GM19438 (cell line): ENCODE results near the gene ACOXL.

Experiments used
- ATAC-seq: cut with Tn5 transposase; IDR thresholded peaks from one replicate; pipeline ENCODE4 v1.9.1; 2021; ENCODE audit warnings: low read depth; ENCODE audit not compliant: unreplicated experiment

The ACOXL gene

GRCh38 chr2:110751642-110752041, 19.3 kb downstream of the ACOXL start:
- ATAC-seq, result no peak

- ATAC-seq, result no peak
Observed at GRCh38 chr2:110752871-110753270, 20.5 kb downstream of the ACOXL start.

GRCh38 chr2:110755491-110756078, 23.2 kb downstream of the ACOXL start:
- ATAC-seq, result no peak

GRCh38 chr2:110759411-110759810, 27.0 kb downstream of the ACOXL start:
- ATAC-seq, result no peak

- ATAC-seq, result no peak
Observed at GRCh38 chr2:110764931-110765330, 32.6 kb downstream of the ACOXL start.

GRCh38 chr2:110766291-110766690, 33.9 kb downstream of the ACOXL start:
- ATAC-seq, result no peak

- no peak for ATAC-seq
Observed at GRCh38 chr2:110768591-110768990, 36.2 kb downstream of the ACOXL start.

GRCh38 chr2:110770404-110770958, 38.1 kb downstream of the ACOXL start:
- no peak for ATAC-seq

GRCh38 chr2:110770959-110771431, 38.6 kb downstream of the ACOXL start:
- no peak for ATAC-seq

GRCh38 chr2:110771547-110772382, 39.4 kb downstream of the ACOXL start:
- ATAC-seq, result no peak

- no peak for ATAC-seq
Observed at GRCh38 chr2:110772383-110772755, 40.0 kb downstream of the ACOXL start.

GRCh38 chr2:110773401-110773921, 41.1 kb downstream of the ACOXL start:
- ATAC-seq, result no peak

GRCh38 chr2:110774701-110775100, 42.3 kb downstream of the ACOXL start:
- ATAC-seq, result no peak

- no peak for ATAC-seq
Observed at GRCh38 chr2:110777531-110778311, 45.3 kb downstream of the ACOXL start.

GRCh38 chr2:110780461-110780860, 48.1 kb downstream of the ACOXL start:
- no peak for ATAC-seq

- ATAC-seq, result no peak
Observed at GRCh38 chr2:110783196-110783873, 51.0 kb downstream of the ACOXL start.

- ATAC-seq, result no peak
Observed at GRCh38 chr2:110784047-110784631, 51.8 kb downstream of the ACOXL start.

- ATAC-seq, result no peak
Observed at GRCh38 chr2:110785439-110785838, 53.1 kb downstream of the ACOXL start.

GRCh38 chr2:110788976-110789375, 56.6 kb downstream of the ACOXL start:
- no peak for ATAC-seq

GRCh38 chr2:110789706-110790105, 57.3 kb downstream of the ACOXL start:
- ATAC-seq, result no peak
